Endothelial cell of umbilical vein (primary cell): ENCODE data around the gene SOX15. TPM values are rescaled to one million over a fixed set of nuclear protein-coding genes. Genes with fewer than 3 reads are reported as not detected.

Experiments used
- BruUV-seq: library from RNA; stranded (reverse); fragments of 400-500 nt; replicated peaks from 2 replicates; lab custom pipeline; 2021; lab: Mats Ljungman, UMichigan
- CTCF ChIA-PET: fragments of 300-600, 350-600 bp; sonication (Branson Sonifier 250); formaldehyde crosslinking; loops from one replicate; lab custom pipeline; 2021; ENCODE audit warnings: antibody characterized with exemption, inconsistent platforms; lab: Charles Lee
- POLR2A ChIA-PET: fragments of 300-600, 350-600 bp; sonication (Branson Sonifier 250); formaldehyde crosslinking; loops from one replicate; lab custom pipeline; 2021; ENCODE audit warnings: antibody characterized with exemption, inconsistent platforms; lab: Charles Lee
- DNase-seq: peaks from one replicate; pipeline ENCODE4 v3.0.0-alpha.2; 2011; ENCODE audit warnings: low read depth, low spot score
- FAIRE-seq: peaks from 2 replicates; lab custom pipeline; 2011; peaks lifted over from hg19 to GRCh38; lab: Jason Lieb, UNC
- H2AFZ ChIP-seq: 2 replicates; pipeline ENCODE4 v1.6.0; 2012; ENCODE audit warnings: low read depth, low read length, control low read depth, inconsistent platforms
- H3K27ac ChIP-seq: 2 replicates; pipeline ENCODE4 v1.5.1; 2011; ENCODE audit warnings: low read depth, mild to moderate bottlenecking, control low read depth, low read length, moderate library complexity; ENCODE audit not compliant: insufficient read depth
- H3K27me3 ChIP-seq, 2 experiments: 2 replicates each; pipeline versions ENCODE4 v1.6.0 to v1.6.1; 2011; ENCODE audit warnings: low read length in 2 of 2, mixed read lengths in 1 of 2; ENCODE audit not compliant: control insufficient read depth in 2 of 2, insufficient read depth in 2 of 2
- H3K36me3 ChIP-seq, 2 experiments: 2 replicates in 1 of 2; 3 replicates in 1 of 2; pipeline ENCODE4 v1.5.1; 2011; ENCODE audit warnings: low read length in 2 of 2, mild to moderate bottlenecking in 1 of 2, moderate library complexity in 1 of 2; ENCODE audit not compliant: control insufficient read depth in 2 of 2, insufficient read depth in 2 of 2; ENCODE audit errors: extremely low read depth in 1 of 2
- H3K4me1 ChIP-seq: 3 replicates; pipeline ENCODE4 v1.5.1; 2011; ENCODE audit warnings: mild to moderate bottlenecking, low read length; ENCODE audit not compliant: control insufficient read depth, insufficient read depth; ENCODE audit errors: extremely low read depth
- H3K4me2 ChIP-seq: 2 replicates; pipeline ENCODE4 v1.6.1; 2011; ENCODE audit warnings: low read length, control low read depth, mixed read lengths; ENCODE audit not compliant: insufficient read depth
- H3K4me3 ChIP-seq, 3 experiments: fragments of 200-600 bp in 1 of 3; sonication (generic), shearing (Covaris generic) in 1 of 3; replicated peaks in 1 of 3; 2 replicates each; pipeline ENCODE4 v1.5.1; 2011 to 2016; ENCODE audit warnings: control low read depth in 3 of 3, low read length in 3 of 3, mild to moderate bottlenecking in 2 of 3, inconsistent platforms in 1 of 3, low read depth in 1 of 3, moderate library complexity in 1 of 3; ENCODE audit not compliant: insufficient read depth in 1 of 3
- H3K79me2 ChIP-seq: 2 replicates; pipeline ENCODE4 v1.6.0; 2012; ENCODE audit warnings: low read length, inconsistent platforms; ENCODE audit not compliant: control insufficient read depth, insufficient read depth
- H3K9ac ChIP-seq: replicated peaks from 2 replicates; pipeline ENCODE3; 2011; ENCODE audit warnings: low read length, control low read depth; ENCODE audit not compliant: insufficient read depth; ENCODE audit errors: extremely low read depth
- H3K9me1 ChIP-seq: replicated peaks from 3 replicates; pipeline ENCODE4 v1.6.0; 2011; ENCODE audit warnings: mild to moderate bottlenecking, low read length; ENCODE audit not compliant: control insufficient read depth, insufficient read depth; ENCODE audit errors: extremely low read depth
- H3K9me3 ChIP-seq: replicated peaks from 2 replicates; pipeline ENCODE4 v1.5.1; 2012; ENCODE audit warnings: low read length, inconsistent platforms; ENCODE audit not compliant: control insufficient read depth, insufficient read depth
- H4K20me1 ChIP-seq: replicated peaks from 2 replicates; pipeline ENCODE3; 2011; ENCODE audit warnings: mild to moderate bottlenecking, low read length; ENCODE audit not compliant: control insufficient read depth, insufficient read depth; ENCODE audit errors: extremely low read depth
- EZH2 ChIP-seq: IDR thresholded peaks from 2 replicates; pipeline ENCODE4 v1.6.1; 2012; ENCODE audit warnings: borderline replicate concordance, low read depth, mild to moderate bottlenecking, moderate library complexity, low read length, inconsistent platforms; ENCODE audit not compliant: severe bottlenecking
- FOS ChIP-seq: IDR thresholded peaks from 2 replicates; pipeline ENCODE4 v1.6.1; 2011; ENCODE audit warnings: mild to moderate bottlenecking, low read length, moderate library complexity, borderline replicate concordance; ENCODE audit not compliant: insufficient read depth
- JUN ChIP-seq: IDR thresholded peaks from 2 replicates; pipeline ENCODE4 v1.6.1; 2011; ENCODE audit warnings: borderline replicate concordance, low read depth; ENCODE audit not compliant: insufficient read length, insufficient read depth
- MAX ChIP-seq: IDR thresholded peaks from 2 replicates; pipeline ENCODE4 v1.6.1; 2011; ENCODE audit not compliant: insufficient read depth, insufficient read length
- MYC ChIP-seq: IDR thresholded peaks from one replicate; pipeline ENCODE4 v1.6.1; 2011; ENCODE audit warnings: mild to moderate bottlenecking, low read depth, low read length
- POLR2A ChIP-seq: IDR thresholded peaks from 2 replicates; pipeline ENCODE4 v1.6.1; 2012; ENCODE audit warnings: low read depth, mild to moderate bottlenecking, control low read depth, low read length
- POLR2AphosphoS5 ChIP-seq: IDR thresholded peaks from 2 replicates; pipeline ENCODE4 v1.6.1; 2012; ENCODE audit warnings: low read depth, mild to moderate bottlenecking, control low read depth, low read length, moderate library complexity; ENCODE audit not compliant: insufficient read depth
- dilution Hi-C: fragments of 300-500 bp; cut with MboI; formaldehyde crosslinking; loops from one replicate; pipeline ENCODE4 v1.15.0; 2019; ENCODE audit warnings: low sequenced_read_pairs; ENCODE audit not compliant: extremely low pct_ligation_motif_present
- intact Hi-C: fragments of 100-400 bp; cut with micrococcal nuclease; formaldehyde crosslinking; loops from one replicate; pipeline ENCODE4 v1.10.0; 2022
- polyA plus RNA-seq, 4 experiments: library from polyadenylated mRNA; depleted of rRNA in 3 of 4; stranded (reverse) in 3 of 4; unstranded in 1 of 4; fragments of >200 nt; gene quantifications; 2 replicates each; pipeline versions ENCODE4 v1.2.1 to v1.2.3, GENCODE V29; 2011 to 2012; ENCODE audit warnings: missing spikeins in 1 of 4
- total RNA-seq: library from RNA; stranded (reverse); gene quantifications from 2 replicates; pipeline ENCODE4 v1.2.3, GENCODE V29; 2021
- TF ChIP-seq, protein P1 (sequence below), 2 donors: IDR thresholded peaks; 1 replicate in 1 of 2; 2 replicates in 1 of 2; pipeline ENCODE4 v1.5.1; 2011; ENCODE audit warnings: low read length in 2 of 2, mild to moderate bottlenecking in 2 of 2, moderate library complexity in 2 of 2, control low read depth in 1 of 2, inconsistent platforms in 1 of 2, low read depth in 1 of 2; ENCODE audit not compliant: insufficient read depth in 1 of 2; ENCODE audit errors: extremely low read depth in 1 of 2

The SOX15 gene
- total and polyA plus RNA-seq, 2 donors (not counting 3 experiments of a cell fraction or from before 2014, with no cell fraction given): 0.26 to 0.46 TPM

- dilution Hi-C loops: no loop called here
- Histone ChIP-seq H3K4me3 (no peak overlapping the region), H3K4me2 (no peak overlapping the region), H3K9ac (no peak overlapping the region), H2AFZ (no peak overlapping the region), H3K27ac (peak overlapping the region; percentile 70), H3K27me3 (no peaks in the 10 kb centered on the region), H4K20me1 (no peaks in the 10 kb centered on the region), H3K36me3 (no peaks in the 10 kb centered on the region), H3K79me2 (peaks cover 5% of the 10 kb centered on the region), H3K4me1 (peaks cover 25% of the 10 kb centered on the region), H3K9me1 (no peaks in the 10 kb centered on the region), H3K9me3 (no peaks in the 10 kb centered on the region)
- ChIA-PET CTCF (interaction anchor here (0.8 to 6.7 kb wide), 8 partner anchors 14 to 511 kb away, joined by 3 to 314 read pairs (median 4); partner anchors contain the start of gene SOX15), POLR2A (interaction anchor here (1.8 kb wide), 1 partner anchor 73 kb away, joined by 7 read pairs; the partner anchor contains the start of gene POLR2A)
- DNase-seq: no peak
- BruUV-seq: no TSS peak
- no peak for TF ChIP-seq FOS
- TF ChIP-seq JUN: no peak
- no peak for TF ChIP-seq MYC
- no peak for TF ChIP-seq POLR2AphosphoS5
- TF ChIP-seq POLR2A: no peak
- TF ChIP-seq MAX: no peak
- TF ChIP-seq EZH2: no peak
- TF ChIP-seq, protein P1, sequence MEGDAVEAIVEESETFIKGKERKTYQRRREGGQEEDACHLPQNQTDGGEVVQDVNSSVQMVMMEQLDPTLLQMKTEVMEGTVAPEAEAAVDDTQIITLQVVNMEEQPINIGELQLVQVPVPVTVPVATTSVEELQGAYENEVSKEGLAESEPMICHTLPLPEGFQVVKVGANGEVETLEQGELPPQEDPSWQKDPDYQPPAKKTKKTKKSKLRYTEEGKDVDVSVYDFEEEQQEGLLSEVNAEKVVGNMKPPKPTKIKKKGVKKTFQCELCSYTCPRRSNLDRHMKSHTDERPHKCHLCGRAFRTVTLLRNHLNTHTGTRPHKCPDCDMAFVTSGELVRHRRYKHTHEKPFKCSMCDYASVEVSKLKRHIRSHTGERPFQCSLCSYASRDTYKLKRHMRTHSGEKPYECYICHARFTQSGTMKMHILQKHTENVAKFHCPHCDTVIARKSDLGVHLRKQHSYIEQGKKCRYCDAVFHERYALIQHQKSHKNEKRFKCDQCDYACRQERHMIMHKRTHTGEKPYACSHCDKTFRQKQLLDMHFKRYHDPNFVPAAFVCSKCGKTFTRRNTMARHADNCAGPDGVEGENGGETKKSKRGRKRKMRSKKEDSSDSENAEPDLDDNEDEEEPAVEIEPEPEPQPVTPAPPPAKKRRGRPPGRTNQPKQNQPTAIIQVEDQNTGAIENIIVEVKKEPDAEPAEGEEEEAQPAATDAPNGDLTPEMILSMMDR (IDR thresholded peaks at IDR 0.05; ENCODE audit: extremely low read depth in 1 of 2, insufficient read depth in 1 of 2, low read depth in 1 of 2, low read length in 2 of 2): no peak
- intact Hi-C loops: no loop called here
- no peak for FAIRE-seq
Observed at GRCh38 chr17:7557147-7557764, 32.6 kb downstream of the SOX15 start.
